Gastroesophageal sphincter (tissue), 3 donors: ENCODE measurements around the gene KIF27.

Experiments used
- CTCF ChIP-seq, 4 experiments: fragments of 200-600 bp in 2 of 4; fragments of 450-650 bp in 2 of 4; sonication (generic) in 1 of 4; IDR thresholded peaks; one replicate each; pipeline ENCODE4 v1.5.1; 2017 to 2019; ENCODE audit warnings: antibody characterized with exemption in 4 of 4, mild to moderate bottlenecking in 2 of 4, moderate library complexity in 2 of 4
- EP300 ChIP-seq: sonication (generic); formaldehyde crosslinking; IDR thresholded peaks from one replicate; pipeline ENCODE4 v1.6.1; 2017; ENCODE audit warnings: antibody characterized with exemption, mild to moderate bottlenecking
- POLR2A ChIP-seq, 2 donors: fragments of 450-650 bp; IDR thresholded peaks; one replicate each; pipeline ENCODE4 v1.6.1; 2017; ENCODE audit warnings: antibody characterized with exemption in 2 of 2, mild to moderate bottlenecking in 2 of 2, moderate library complexity in 1 of 2
- POLR2AphosphoS5 ChIP-seq: sonication (generic); formaldehyde crosslinking; IDR thresholded peaks from one replicate; pipeline ENCODE4 v1.6.1; 2017; ENCODE audit warnings: antibody characterized with exemption

- TF ChIP-seq POLR2AphosphoS5 (no peak), CTCF (IDR thresholded peaks at IDR 0.05) (no peak), POLR2A (IDR thresholded peaks at IDR 0.05) (no peak), EP300 (no peak)
Observed at GRCh38 chr9:83927591-83927990, 6.4 kb upstream of the KIF27 start.
